K562 (cell line): ENCODE data around the gene HDHD5. TPM values are rescaled to one million over a fixed set of nuclear protein-coding genes. Genes with fewer than 3 reads are reported as not detected.

ENCODE experiments used
- ATAC-seq: fragments of 200-7000 bp; cut with Tn5 transposase; 3 replicates; pipeline ENCODE4 v1.9.1; 2020; ENCODE audit warnings: moderate library complexity
- BruUV-seq: library from RNA; stranded (reverse); fragments of 400-500 nt; replicated peaks from 2 replicates; lab custom pipeline; 2021; lab: Mats Ljungman, UMichigan
- CTCF ChIA-PET: fragments of 300-600 bp; formaldehyde crosslinking; extraction: SDS; loops from one replicate; lab custom pipeline; 2021; ENCODE audit warnings: low intra/inter-chr PET ratio; lab: Yijun Ruan, JAX
- POLR2A ChIA-PET: fragments of 300-600, 350-650 bp; sonication (Branson Sonifier 250); formaldehyde crosslinking; extraction: SDS; loops from one replicate; lab custom pipeline; 2021; ENCODE audit warnings: antibody characterized with exemption, inconsistent platforms; lab: Yijun Ruan, JAX
- DNase-seq, 4 experiments: peaks; one replicate each; pipeline versions ENCODE4 v3.0.0 to v3.0.0-alpha.2; 2011 to 2018; ENCODE audit warnings: low spot score in 3 of 4, mixed read lengths in 3 of 4; ENCODE audit errors: extremely low read depth in 1 of 4
- FAIRE-seq: peaks from 2 replicates; lab custom pipeline; 2011; peaks lifted over from hg19 to GRCh38; lab: Jason Lieb, UNC
- H2AFZ ChIP-seq: 2 replicates; pipeline ENCODE4 v1.6.0; 2011; ENCODE audit warnings: low read depth, low read length, control low read depth, inconsistent platforms
- H3K27ac ChIP-seq: fragments of 200-600 bp; 3 replicates; pipeline ENCODE4 v1.8.0; 2011; ENCODE audit warnings: low read depth, mild to moderate bottlenecking, control low read depth, inconsistent platforms, low read length, moderate library complexity, mixed read lengths; ENCODE audit errors: extremely low read depth
- H3K27me3 ChIP-seq, 2 experiments: fragments of 300-600 bp in 1 of 2; 2 replicates in 1 of 2; 3 replicates in 1 of 2; pipeline versions ENCODE4 v1.6.0 to v1.8.0; 2011; ENCODE audit warnings: inconsistent platforms in 2 of 2, low read length in 2 of 2, mild to moderate bottlenecking in 1 of 2, mixed read lengths in 1 of 2, moderate library complexity in 1 of 2; ENCODE audit not compliant: control insufficient read depth in 2 of 2, insufficient read depth in 2 of 2
- H3K36me3 ChIP-seq: fragments of 300-600 bp; 3 replicates; pipeline ENCODE4 v1.8.0; 2011; ENCODE audit warnings: mild to moderate bottlenecking, low read length, inconsistent platforms; ENCODE audit not compliant: control insufficient read depth, insufficient read depth
- H3K4me1 ChIP-seq, 2 experiments: fragments of 200-600 bp in 1 of 2; replicated peaks in 1 of 2; 2 replicates in 1 of 2; 3 replicates in 1 of 2; pipeline versions ENCODE4 v1.5.1 to v1.8.0; 2011; ENCODE audit warnings: inconsistent platforms in 2 of 2, low read length in 2 of 2, mild to moderate bottlenecking in 1 of 2, mixed read lengths in 1 of 2, moderate library complexity in 1 of 2; ENCODE audit not compliant: control insufficient read depth in 2 of 2, insufficient read depth in 2 of 2
- H3K4me2 ChIP-seq: 2 replicates; pipeline ENCODE4 v1.6.1; 2011; ENCODE audit warnings: low read length, control low read depth, inconsistent platforms, mixed read lengths; ENCODE audit not compliant: insufficient read depth
- H3K4me3 ChIP-seq: fragments of 200-600 bp; sonication (generic), shearing (Covaris generic); 2 replicates; pipeline ENCODE4 v1.5.1; 2016; ENCODE audit warnings: control low read depth, inconsistent platforms
- H3K79me2 ChIP-seq: fragments of 200-600 bp; 3 replicates; pipeline ENCODE4 v1.8.0; 2011; ENCODE audit warnings: low read length, inconsistent platforms; ENCODE audit not compliant: control insufficient read depth, insufficient read depth
- H3K9ac ChIP-seq, 2 experiments: 2 replicates each; pipeline versions ENCODE4 v1.6.0 to v1.6.1; 2011; ENCODE audit warnings: low read depth in 2 of 2, low read length in 2 of 2, control low read depth in 1 of 2, inconsistent platforms in 1 of 2, mild to moderate bottlenecking in 1 of 2, mixed read lengths in 1 of 2; ENCODE audit not compliant: insufficient read depth in 1 of 2
- H3K9me1 ChIP-seq: one replicate; pipeline ENCODE4 v1.6.0; 2011; ENCODE audit warnings: inconsistent platforms, mild to moderate bottlenecking, low read length, moderate library complexity; ENCODE audit not compliant: control insufficient read depth, insufficient read depth
- H3K9me3 ChIP-seq: replicated peaks from 2 replicates; pipeline ENCODE4 v1.5.1; 2011; ENCODE audit warnings: low read depth, low read length, inconsistent platforms; ENCODE audit not compliant: control insufficient read depth, insufficient read depth
- H4K20me1 ChIP-seq: replicated peaks from 2 replicates; pipeline ENCODE4 v1.6.1; 2011; ENCODE audit warnings: low read length, inconsistent platforms, mixed read lengths; ENCODE audit not compliant: control insufficient read depth, insufficient read depth
- KAT8 ChIP-seq: fragments of 450-650 bp; IDR thresholded peaks from 2 replicates; pipeline ENCODE4 v1.6.1; 2016; ENCODE audit warnings: low read depth, mild to moderate bottlenecking
- MTA2 ChIP-seq: fragments of 450-650 bp; IDR thresholded peaks from 2 replicates; pipeline ENCODE4 v1.6.1; 2016; ENCODE audit warnings: low read depth
- NFE2L1 ChIP-seq: fragments of 450-650 bp; IDR thresholded peaks from 2 replicates; pipeline ENCODE4 v1.6.1; 2016; ENCODE audit warnings: missing genetic modification characterization, low read depth, mild to moderate bottlenecking, missing compliant biosample characterization, moderate library complexity, borderline replicate concordance
- PHF8 ChIP-seq: fragments of 200-600 bp; sonication (generic); IDR thresholded peaks from 2 replicates; pipeline ENCODE4 v1.6.1; 2012; ENCODE audit warnings: mixed run types, mild to moderate bottlenecking, inconsistent platforms, low read length, moderate library complexity, borderline replicate concordance
- POLR2B ChIP-seq: fragments of 450-650 bp; IDR thresholded peaks from 2 replicates; pipeline ENCODE4 v1.6.1; 2018; ENCODE audit warnings: low read depth; ENCODE audit not compliant: partially characterized antibody
- THRAP3 ChIP-seq: fragments of 450-650 bp; IDR thresholded peaks from 2 replicates; pipeline ENCODE4 v1.6.1; 2016; ENCODE audit warnings: mild to moderate bottlenecking, inconsistent platforms, borderline replicate concordance
- XRCC4 ChIP-seq: IDR thresholded peaks from one replicate; pipeline ENCODE4 v1.6.1; 2011; ENCODE audit not compliant: insufficient read depth, insufficient read length; ENCODE audit errors: extremely low read depth
- ZBED1 ChIP-seq: IDR thresholded peaks from 2 replicates; pipeline ENCODE4 v1.6.1; 2014
- ZBTB49 ChIP-seq: sonication (generic); formaldehyde crosslinking; IDR thresholded peaks from 2 replicates; pipeline ENCODE4 v1.8.0; 2022; ENCODE audit warnings: missing genetic modification reagents, mild to moderate bottlenecking, borderline replicate concordance
- ZNF41 ChIP-seq: fragments of 250-450 bp; sonication (Bioruptor Pico); conservative IDR thresholded peaks from 2 replicates; pipeline ENCODE4 v1.4.0; 2020; ENCODE audit warnings: mild to moderate bottlenecking
- WGBS: fragments of 100-300 bp; shearing (Covaris generic); methylation state at CpG from one replicate; pipeline ENCODE4 v1.1.6; 2016; ENCODE audit warnings: low coverage, mixed read lengths; ENCODE audit not compliant: insufficient coverage; ENCODE audit errors: missing lambda C conversion rate; 5-methylcytosine and 5-hydroxymethylcytosine counted together
- in situ Hi-C: fragments of 300-500 bp; cut with MboI; formaldehyde crosslinking; loops from 4 replicates; pipeline ENCODE4 v1.15.0; 2018; ENCODE audit warnings: inconsistent platforms, mixed read lengths
- intact Hi-C: fragments of 100-400 bp; cut with micrococcal nuclease; formaldehyde crosslinking; loops from 2 replicates; pipeline ENCODE4 v1.14.2; 2022
- polyA plus RNA-seq, 8 experiments: library from polyadenylated mRNA; depleted of rRNA in 4 of 8; stranded (reverse) in 5 of 8; unstranded in 3 of 8; fragments of >200 nt; fragmentation: Nextera tagmentation in 2 of 8; fragmentation: Illumina TruSeq in 1 of 8; extraction: Ambion mirVana in 2 of 8; extraction: Trizol in 1 of 8; gene quantifications; 2 replicates each; pipeline versions ENCODE4 v1.2.1 to v1.2.3, GENCODE V29; 2011 to 2014; ENCODE audit warnings: inconsistent platforms in 1 of 8, missing spikeins in 1 of 8
- total RNA-seq, 7 experiments: library from RNA; depleted of rRNA in 6 of 7; stranded (reverse); fragments of >200 nt in 6 of 7; fragmentation: Illumina TruSeq in 2 of 7; extraction: Trizol in 2 of 7; gene quantifications; 2 replicates each; pipeline versions ENCODE4 v1.2.1 to v1.2.3, GENCODE V29; 2011 to 2021; ENCODE audit warnings: low replicate concordance in 1 of 7
- TF ChIP-seq, protein P1 (sequence below): fragments of 450-650 bp; IDR thresholded peaks from 2 replicates; pipeline ENCODE4 v1.6.1; 2016; ENCODE audit warnings: missing biosample characterization, missing genetic modification characterization
- TF ChIP-seq, protein P2 (sequence below): sonication (generic); formaldehyde crosslinking; IDR thresholded peaks from 2 replicates; pipeline ENCODE4 v1.8.1; 2023; ENCODE audit warnings: missing genetic modification reagents, mild to moderate bottlenecking, borderline replicate concordance
- TF ChIP-seq, protein P3 (sequence below): fragments of 250-450 bp; sonication (Bioruptor Pico); IDR thresholded peaks from 2 replicates; pipeline ENCODE4 v1.8.0; 2022; ENCODE audit warnings: inconsistent platforms

The HDHD5 gene
- total and polyA plus RNA-seq, 9 of the 15 experiments (the other 6 are each of a cell fraction or from before 2014, with no cell fraction given), result 1.6 to 36.6 (median 24.2) TPM

DNA sequence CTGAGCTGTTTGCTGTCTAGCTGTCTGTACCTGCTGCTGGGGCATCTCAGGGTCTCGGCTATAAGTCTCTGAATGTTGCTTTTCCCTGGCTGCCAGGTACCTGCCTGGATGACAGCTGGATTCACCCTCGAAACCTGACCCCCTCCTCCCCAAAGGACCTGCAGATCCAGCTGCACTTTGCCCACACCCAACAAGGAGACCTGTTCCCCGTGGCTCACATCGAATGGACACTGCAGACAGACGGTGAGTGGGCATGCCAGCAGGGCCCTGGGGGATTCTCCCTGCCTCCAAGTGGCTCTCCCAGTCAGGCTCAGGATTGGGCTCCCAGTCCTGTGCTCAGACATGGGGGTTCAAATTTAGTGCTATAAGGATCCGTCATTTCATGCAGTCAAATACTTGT lies 61.4 kb downstream of the HDHD5 start:
- intact Hi-C loops (no loop called here), in situ Hi-C loops (no loop called here)
- POLR2A ChIA-PET, result interaction anchor here (0.8 to 3.3 kb wide), 4 partner anchors 9 to 19 kb away, joined by 3 to 18 read pairs (median 6); no protein-coding TSS in a partner anchor
- no peak for TF ChIP-seq THRAP3
- TF ChIP-seq ZBTB49 (CRISPR knock-in tag), result no peak
- TF ChIP-seq, protein P1, sequence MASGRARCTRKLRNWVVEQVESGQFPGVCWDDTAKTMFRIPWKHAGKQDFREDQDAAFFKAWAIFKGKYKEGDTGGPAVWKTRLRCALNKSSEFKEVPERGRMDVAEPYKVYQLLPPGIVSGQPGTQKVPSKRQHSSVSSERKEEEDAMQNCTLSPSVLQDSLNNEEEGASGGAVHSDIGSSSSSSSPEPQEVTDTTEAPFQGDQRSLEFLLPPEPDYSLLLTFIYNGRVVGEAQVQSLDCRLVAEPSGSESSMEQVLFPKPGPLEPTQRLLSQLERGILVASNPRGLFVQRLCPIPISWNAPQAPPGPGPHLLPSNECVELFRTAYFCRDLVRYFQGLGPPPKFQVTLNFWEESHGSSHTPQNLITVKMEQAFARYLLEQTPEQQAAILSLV (tag), result no peak
- TF ChIP-seq ZNF41 (CRISPR knock-in tag), result no peak
- no peak for TF ChIP-seq POLR2B
- TF ChIP-seq, protein P2, sequence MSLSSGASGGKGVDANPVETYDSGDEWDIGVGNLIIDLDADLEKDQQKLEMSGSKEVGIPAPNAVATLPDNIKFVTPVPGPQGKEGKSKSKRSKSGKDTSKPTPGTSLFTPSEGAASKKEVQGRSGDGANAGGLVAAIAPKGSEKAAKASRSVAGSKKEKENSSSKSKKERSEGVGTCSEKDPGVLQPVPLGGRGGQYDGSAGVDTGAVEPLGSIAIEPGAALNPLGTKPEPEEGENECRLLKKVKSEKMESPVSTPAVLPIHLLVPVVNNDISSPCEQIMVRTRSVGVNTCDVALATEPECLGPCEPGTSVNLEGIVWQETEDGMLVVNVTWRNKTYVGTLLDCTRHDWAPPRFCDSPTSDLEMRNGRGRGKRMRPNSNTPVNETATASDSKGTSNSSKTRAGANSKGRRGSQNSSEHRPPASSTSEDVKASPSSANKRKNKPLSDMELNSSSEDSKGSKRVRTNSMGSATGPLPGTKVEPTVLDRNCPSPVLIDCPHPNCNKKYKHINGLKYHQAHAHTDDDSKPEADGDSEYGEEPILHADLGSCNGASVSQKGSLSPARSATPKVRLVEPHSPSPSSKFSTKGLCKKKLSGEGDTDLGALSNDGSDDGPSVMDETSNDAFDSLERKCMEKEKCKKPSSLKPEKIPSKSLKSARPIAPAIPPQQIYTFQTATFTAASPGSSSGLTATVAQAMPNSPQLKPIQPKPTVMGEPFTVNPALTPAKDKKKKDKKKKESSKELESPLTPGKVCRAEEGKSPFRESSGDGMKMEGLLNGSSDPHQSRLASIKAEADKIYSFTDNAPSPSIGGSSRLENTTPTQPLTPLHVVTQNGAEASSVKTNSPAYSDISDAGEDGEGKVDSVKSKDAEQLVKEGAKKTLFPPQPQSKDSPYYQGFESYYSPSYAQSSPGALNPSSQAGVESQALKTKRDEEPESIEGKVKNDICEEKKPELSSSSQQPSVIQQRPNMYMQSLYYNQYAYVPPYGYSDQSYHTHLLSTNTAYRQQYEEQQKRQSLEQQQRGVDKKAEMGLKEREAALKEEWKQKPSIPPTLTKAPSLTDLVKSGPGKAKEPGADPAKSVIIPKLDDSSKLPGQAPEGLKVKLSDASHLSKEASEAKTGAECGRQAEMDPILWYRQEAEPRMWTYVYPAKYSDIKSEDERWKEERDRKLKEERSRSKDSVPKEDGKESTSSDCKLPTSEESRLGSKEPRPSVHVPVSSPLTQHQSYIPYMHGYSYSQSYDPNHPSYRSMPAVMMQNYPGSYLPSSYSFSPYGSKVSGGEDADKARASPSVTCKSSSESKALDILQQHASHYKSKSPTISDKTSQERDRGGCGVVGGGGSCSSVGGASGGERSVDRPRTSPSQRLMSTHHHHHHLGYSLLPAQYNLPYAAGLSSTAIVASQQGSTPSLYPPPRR (CRISPR knock-in tag), result no peak
- TF ChIP-seq KAT8, result no peak
- TF ChIP-seq XRCC4, result no peak
- TF ChIP-seq PHF8, result no peak
- no peak for TF ChIP-seq NFE2L1
- TF ChIP-seq, protein P3, sequence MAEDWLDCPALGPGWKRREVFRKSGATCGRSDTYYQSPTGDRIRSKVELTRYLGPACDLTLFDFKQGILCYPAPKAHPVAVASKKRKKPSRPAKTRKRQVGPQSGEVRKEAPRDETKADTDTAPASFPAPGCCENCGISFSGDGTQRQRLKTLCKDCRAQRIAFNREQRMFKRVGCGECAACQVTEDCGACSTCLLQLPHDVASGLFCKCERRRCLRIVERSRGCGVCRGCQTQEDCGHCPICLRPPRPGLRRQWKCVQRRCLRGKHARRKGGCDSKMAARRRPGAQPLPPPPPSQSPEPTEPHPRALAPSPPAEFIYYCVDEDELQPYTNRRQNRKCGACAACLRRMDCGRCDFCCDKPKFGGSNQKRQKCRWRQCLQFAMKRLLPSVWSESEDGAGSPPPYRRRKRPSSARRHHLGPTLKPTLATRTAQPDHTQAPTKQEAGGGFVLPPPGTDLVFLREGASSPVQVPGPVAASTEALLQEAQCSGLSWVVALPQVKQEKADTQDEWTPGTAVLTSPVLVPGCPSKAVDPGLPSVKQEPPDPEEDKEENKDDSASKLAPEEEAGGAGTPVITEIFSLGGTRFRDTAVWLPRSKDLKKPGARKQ (CRISPR knock-in tag), result no peak
- no peak for TF ChIP-seq MTA2
- no peak for TF ChIP-seq ZBED1

More for the DNA sequence above, 61.4 kb downstream of the HDHD5 start:
- no peak for ATAC-seq
- 81% methylated on average over 6 of the region's 6 CpGs for WGBS
- Histone ChIP-seq H3K27me3 (no peaks in the 10 kb centered on the region), H3K79me2 (no peaks in the 10 kb centered on the region), H3K4me3 (no peak overlapping the region), H4K20me1 (no peaks in the 10 kb centered on the region; the same call in 1 of the 2 replicates), H3K36me3 (peaks cover 45% of the 10 kb centered on the region; the same call in 2 of the 3 replicates), H3K9me3 (no peaks in the 10 kb centered on the region), H3K4me1 (peaks cover 12 to 13% of the 10 kb centered on the region in 2 experiments), H2AFZ (no peak overlapping the region), H3K4me2 (no peak overlapping the region), H3K9me1 (no peaks in the 10 kb centered on the region), H3K9ac (0 out of 4 replicates have a peak overlapping the region, but pooled peaks of 1 of the 2 experiments have one; percentile 26), H3K27ac (no peak overlapping the region)
- CTCF ChIA-PET, result no interaction called here
- DNase-seq, result no peak
- BruUV-seq, result no TSS peak
- FAIRE-seq, result no peak
